ENCODE data around the gene CCDC112.

- TF ChIP-seq EZH2 (IDR thresholded peaks at IDR 0.05) (no peak), FOXP2 (optimal IDR thresholded peaks at IDR 0.05; ENCODE audit: control extremely low read depth, extremely low read length, insufficient read depth) (no peak)
These were observed 29.0 kb upstream of the CCDC112 start for GRCh38 chr5:115325296-115325959.
